ENCODE data around the gene DENND4C.

The DENND4C gene

DNA sequence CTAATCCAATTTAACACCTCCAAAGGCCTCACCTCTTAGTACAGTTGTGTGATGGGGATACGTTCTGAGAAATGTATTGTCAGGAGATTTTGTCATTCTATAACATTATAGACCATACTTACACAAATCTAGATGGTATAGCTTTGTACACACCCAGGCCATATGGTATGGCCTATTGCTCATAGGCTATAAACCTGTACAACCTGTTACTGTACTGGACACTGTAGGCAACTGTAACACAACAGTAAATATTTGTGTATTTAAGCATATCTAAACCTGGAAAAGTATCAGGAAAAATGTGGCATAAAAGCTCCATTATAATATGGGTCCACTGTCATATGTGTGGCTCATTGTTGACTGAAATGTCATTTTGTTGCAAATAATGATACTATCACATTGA lies 190.4 kb downstream of the DENND4C start:
- DNase-seq: no peak

All from stimulated activated CD4-positive, alpha-beta T cell treated with anti-CD3 and anti-CD28 coated beads, Interleukin-4, amount 100 ng/mL, for 1 hour (primary cell).